GM12891 (cell line): ENCODE data around the gene COL7A1.

ENCODE experiments used
- PAX5 ChIP-seq: IDR thresholded peaks from 2 replicates; pipeline ENCODE4 v1.6.1; 2011; ENCODE audit warnings: low read length, moderate library complexity, mild to moderate bottlenecking; ENCODE audit not compliant: insufficient read depth, severe bottlenecking
- POLR2A ChIP-seq: IDR thresholded peaks from 2 replicates; pipeline ENCODE4 v1.6.1; 2011; ENCODE audit warnings: low read depth, low read length, control low read depth
- POLR2AphosphoS5 ChIP-seq: IDR thresholded peaks from 2 replicates; pipeline ENCODE4 v1.6.1; 2011; ENCODE audit warnings: low read depth, low read length, control low read depth
- POU2F2 ChIP-seq: IDR thresholded peaks from 2 replicates; pipeline ENCODE4 v1.6.1; 2011; ENCODE audit warnings: low read depth, mild to moderate bottlenecking, control low read depth, low read length, moderate library complexity
- SPI1 ChIP-seq: IDR thresholded peaks from 2 replicates; pipeline ENCODE4 v1.6.1; 2011; ENCODE audit warnings: low read depth, low read length, control low read depth
- TAF1 ChIP-seq: IDR thresholded peaks from 2 replicates; pipeline ENCODE4 v1.6.1; 2011; ENCODE audit warnings: low read depth, low read length, control low read depth

DNA sequence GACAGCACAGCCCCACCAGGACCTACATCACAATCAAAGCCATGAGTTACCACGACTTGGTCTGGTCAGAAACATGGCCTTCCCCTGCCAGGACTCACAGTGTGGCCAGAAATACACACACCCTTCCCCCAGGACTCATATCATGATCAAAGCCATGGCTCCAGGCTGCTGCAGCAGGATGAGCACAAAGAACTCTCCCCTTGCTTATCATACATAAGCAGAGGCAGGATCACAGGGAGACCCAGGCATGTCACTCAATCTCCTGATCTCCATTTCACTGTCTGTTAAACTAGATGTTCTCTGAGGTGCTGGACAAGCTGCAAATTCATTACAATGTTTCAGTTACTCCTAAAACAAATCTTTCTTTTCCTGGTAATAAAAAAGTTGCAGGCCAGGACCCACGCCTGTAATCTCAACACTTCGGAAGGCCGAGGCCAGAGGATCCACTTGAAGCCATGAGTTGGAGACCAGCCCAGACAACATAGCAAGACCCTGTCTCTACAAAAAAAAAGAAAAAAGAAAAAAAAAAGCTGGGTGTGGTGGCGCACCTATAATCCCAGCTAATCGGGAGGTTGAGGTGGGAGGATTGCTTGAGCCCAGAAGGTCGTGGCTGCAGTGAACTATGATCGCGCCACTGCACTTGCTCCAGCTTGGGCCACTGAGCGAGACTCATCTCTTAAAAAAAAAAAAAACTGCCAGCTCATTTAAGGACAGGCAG, 39.7 kb downstream of the COL7A1 start:
- no peak for TF ChIP-seq POLR2AphosphoS5
- no peak for TF ChIP-seq POLR2A
- no peak for TF ChIP-seq TAF1
- TF ChIP-seq SPI1 = no peak
- no peak for TF ChIP-seq PAX5
- no peak for TF ChIP-seq POU2F2
